GM10266 (cell line): ENCODE measurements around the gene RSPH3.
"Not testable (repeated sequence)": the region's sequence is repeated elsewhere in the genome, so short reads cannot be mapped to it uniquely, and the experiment has no call there.

Experiments used
- DNase-seq: peaks from one replicate; pipeline ENCODE4 v3.0.0; 2012; ENCODE audit errors: extremely low spot score
- CTCF ChIP-seq: IDR thresholded peaks from 2 replicates; pipeline ENCODE4 v1.5.1; 2012; ENCODE audit warnings: mild to moderate bottlenecking, low read depth; ENCODE audit not compliant: control insufficient read depth, insufficient read depth; ENCODE audit errors: missing control alignments

RSPH3 gene

GRCh38 chr6:159036673-159037072, 36.7 kb upstream of the RSPH3 start:
- DNase-seq, result no peak
- no peak for TF ChIP-seq CTCF

- DNase-seq, result no peak
- TF ChIP-seq CTCF, result no peak
Observed at GRCh38 chr6:159035891-159036290, 35.9 kb upstream of the RSPH3 start.

- TF ChIP-seq CTCF, result no peak
- DNase-seq, result no peak
Observed at GRCh38 chr6:159033160-159034049, 33.4 kb upstream of the RSPH3 start.

- TF ChIP-seq CTCF, result no peak
- DNase-seq, result no peak
Observed at GRCh38 chr6:159031846-159032245, 31.8 kb upstream of the RSPH3 start.

- TF ChIP-seq CTCF, result no peak
- no peak for DNase-seq
Observed at GRCh38 chr6:159030168-159030567, 30.2 kb upstream of the RSPH3 start.

- DNase-seq, result not testable (repeated sequence)
Observed at GRCh38 chr6:159025224-159025623, 25.2 kb upstream of the RSPH3 start.

- TF ChIP-seq CTCF, result no peak
- no peak for DNase-seq
Observed at GRCh38 chr6:159023893-159024292, 23.9 kb upstream of the RSPH3 start.
